Fibroblast of mammary gland (primary cell): ENCODE results near the gene AGK.

Experiments used
- DNase-seq: peaks from one replicate; pipeline ENCODE4 v3.0.0-alpha.2; 2010; ENCODE audit warnings: low read depth
- H3K4me3 ChIP-seq: 2 replicates; pipeline ENCODE4 v1.5.1; 2011; ENCODE audit warnings: low read depth, mild to moderate bottlenecking, low read length, moderate library complexity; ENCODE audit not compliant: control insufficient read depth
- CTCF ChIP-seq: conservative IDR thresholded peaks from 2 replicates; pipeline ENCODE4 v1.5.1; 2011; ENCODE audit warnings: low read depth, low read length, inconsistent platforms; ENCODE audit not compliant: control insufficient read depth, insufficient read depth

The AGK gene

GRCh38 chr7:141612861-141613260 lies 61.7 kb downstream of the AGK start:
- H3K4me3 ChIP-seq, result no peak overlapping the region
- TF ChIP-seq CTCF, result no peak
- no peak for DNase-seq

GRCh38 chr7:141617280-141617679 lies 66.1 kb downstream of the AGK start:
- no peak for TF ChIP-seq CTCF
- no peak for DNase-seq
- no peak overlapping the region for H3K4me3 ChIP-seq

GRCh38 chr7:141619745-141620144 lies 68.5 kb downstream of the AGK start:
- TF ChIP-seq CTCF, result no peak
- DNase-seq, result no peak
- H3K4me3 ChIP-seq, result no peak overlapping the region

GRCh38 chr7:141624763-141625162 lies 73.6 kb downstream of the AGK start:
- peak; percentile 7 for DNase-seq
- H3K4me3 ChIP-seq, result no peak overlapping the region
- no peak for TF ChIP-seq CTCF

GRCh38 chr7:141630621-141631020 lies 79.4 kb downstream of the AGK start:
- H3K4me3 ChIP-seq, result no peak overlapping the region
- no peak for TF ChIP-seq CTCF
- DNase-seq, result no peak

- no peak for DNase-seq
- TF ChIP-seq CTCF, result no peak
- no peak overlapping the region for H3K4me3 ChIP-seq
These were observed 80.3 kb downstream of the AGK start for GRCh38 chr7:141631525-141631924.

GRCh38 chr7:141634065-141634464 lies 82.9 kb downstream of the AGK start:
- no peak overlapping the region for H3K4me3 ChIP-seq
- no peak for DNase-seq
- TF ChIP-seq CTCF, result no peak
